K562 (cell line): ENCODE measurements around the gene RMND5B. TPM values are rescaled to one million over a fixed set of nuclear protein-coding genes. Genes with fewer than 3 reads are reported as not detected.

Experiments
- ARID3A ChIP-seq: IDR thresholded peaks from 2 replicates; pipeline ENCODE4 v1.6.1; 2012; ENCODE audit warnings: low read depth, low read length, improper control_type of control experiment, borderline replicate concordance
- BMI1 ChIP-seq: fragments of 150-350 bp; IDR thresholded peaks from 2 replicates; pipeline ENCODE4 v1.6.1; 2014; ENCODE audit warnings: low read length
- ERF ChIP-seq: fragments of 450-650 bp; formaldehyde crosslinking; IDR thresholded peaks from 2 replicates; pipeline ENCODE4 v1.4.0; 2020; ENCODE audit warnings: mild to moderate bottlenecking, mixed read lengths
- NKRF ChIP-seq: fragments of 450-650 bp; IDR thresholded peaks from 2 replicates; pipeline ENCODE4 v1.6.1; 2016; ENCODE audit warnings: borderline replicate concordance
- PKNOX1 ChIP-seq: fragments of 450-650 bp; IDR thresholded peaks from 2 replicates; pipeline ENCODE4 v1.6.1; 2016
- POLR2H ChIP-seq: IDR thresholded peaks from 2 replicates; pipeline ENCODE4 v1.6.1; 2016; ENCODE audit warnings: missing genetic modification characterization, low read depth, mild to moderate bottlenecking, control low read depth, missing compliant biosample characterization, moderate library complexity
- SRF ChIP-seq, 2 experiments: fragments of 250-450, 450-650 bp in 1 of 2; sonication (Bioruptor Pico) in 1 of 2; sonication (generic) in 1 of 2; formaldehyde crosslinking; IDR thresholded peaks; 2 replicates each; pipeline versions ENCODE4 v1.5.0 to v1.5.1; 2020 to 2022; ENCODE audit warnings: mild to moderate bottlenecking in 1 of 2, missing genetic modification reagents in 1 of 2
- ZFP30 ChIP-seq: fragments of 250-450 bp; sonication (Bioruptor Pico); IDR thresholded peaks from 2 replicates; pipeline ENCODE4 v1.8.0; 2022; ENCODE audit warnings: moderate library complexity, mild to moderate bottlenecking, inconsistent platforms, borderline replicate concordance
- ZNF121 ChIP-seq: sonication (generic); formaldehyde crosslinking; conservative IDR thresholded peaks from 2 replicates; pipeline ENCODE4 v1.8.0; 2022; ENCODE audit warnings: missing genetic modification reagents
- ZNF407 ChIP-seq: fragments of 450-650 bp; IDR thresholded peaks from 2 replicates; pipeline ENCODE4 v1.6.1; 2016; ENCODE audit warnings: low read depth
- ZNF655 ChIP-seq: fragments of 250-450 bp; sonication (Bioruptor Pico); IDR thresholded peaks from 2 replicates; pipeline ENCODE4 v1.5.0; 2021
- polyA plus RNA-seq, 8 experiments: library from polyadenylated mRNA; depleted of rRNA in 4 of 8; stranded (reverse) in 5 of 8; unstranded in 3 of 8; fragments of >200 nt; fragmentation: Nextera tagmentation in 2 of 8; fragmentation: Illumina TruSeq in 1 of 8; extraction: Ambion mirVana in 2 of 8; extraction: Trizol in 1 of 8; gene quantifications; 2 replicates each; pipeline versions ENCODE4 v1.2.1 to v1.2.3, GENCODE V29; 2011 to 2014; ENCODE audit warnings: inconsistent platforms in 1 of 8, missing spikeins in 1 of 8
- total RNA-seq, 7 experiments: library from RNA; depleted of rRNA in 6 of 7; stranded (reverse); fragments of >200 nt in 6 of 7; fragmentation: Illumina TruSeq in 2 of 7; extraction: Trizol in 2 of 7; gene quantifications; 2 replicates each; pipeline versions ENCODE4 v1.2.1 to v1.2.3, GENCODE V29; 2011 to 2021; ENCODE audit warnings: low replicate concordance in 1 of 7

Gene RMND5B
- total and polyA plus RNA-seq, 9 of the 15 experiments (the other 6 are each of a cell fraction or from before 2014, with no cell fraction given), result 2.6 to 57.0 (median 28.3) TPM

GRCh38 chr5:178130576-178131445 is at the start of gene RMND5B (continued):
- TF ChIP-seq ZNF407, result no peak
- TF ChIP-seq SRF (CRISPR knock-in tag; IDR thresholded peaks at IDR 0.05), result 0 out of 4 replicates have a peak, but pooled peaks of 1 of the 2 experiments have one; percentile 18
- no peak for TF ChIP-seq ZNF121 (CRISPR knock-in tag)
- TF ChIP-seq ARID3A, result peak; percentile 29; the same call in 1 of the 2 replicates
- no peak for TF ChIP-seq NKRF
- TF ChIP-seq ERF (CRISPR knock-in tag), result 0 out of 2 replicates have a peak, but pooled peaks have one; percentile 17
- no peak for TF ChIP-seq ZFP30
- no peak for TF ChIP-seq PKNOX1
- peak; percentile 77 for TF ChIP-seq POLR2H (tag)
- no peak for TF ChIP-seq BMI1
- TF ChIP-seq ZNF655 (CRISPR knock-in tag), result no peak
